ENCODE data around the gene TAS2R38.

The TAS2R38 gene

DNA sequence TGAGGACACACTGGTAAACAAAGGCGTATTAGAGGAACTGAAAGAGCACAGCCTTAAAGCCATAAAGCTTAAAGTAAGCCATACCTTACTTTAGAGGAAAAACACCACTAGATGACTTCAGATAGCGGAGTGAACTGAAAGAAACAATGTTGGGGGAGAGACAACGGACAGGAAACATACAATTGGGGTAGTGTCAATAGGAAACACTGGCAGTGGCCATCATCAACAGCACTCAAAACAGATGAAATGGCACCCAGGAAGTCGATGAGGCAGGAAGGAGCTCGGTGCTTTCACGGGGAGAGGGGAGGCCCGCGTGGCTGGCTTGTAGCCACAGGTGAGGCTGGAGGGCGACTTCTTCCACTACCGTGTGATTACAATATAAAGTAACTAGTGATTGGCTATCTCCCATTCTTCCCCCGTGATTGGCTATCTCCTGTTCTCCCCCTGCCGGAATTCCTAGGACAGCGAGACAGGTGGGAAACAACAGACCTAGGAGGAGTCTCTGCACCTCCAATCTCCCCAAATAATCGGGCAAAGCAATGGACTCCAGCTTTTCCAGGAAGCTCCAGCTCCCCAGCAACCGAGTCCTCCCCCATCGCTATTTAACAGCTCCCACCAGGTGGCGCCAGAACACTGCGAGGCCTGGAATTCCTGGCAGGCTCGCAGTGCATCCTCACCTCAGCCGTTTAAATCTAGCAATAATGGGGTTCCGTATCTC is 2.4 kb upstream of the TAS2R38 start:
- peak; percentile 16 to 57 (median 36) for DNase-seq

DNA sequence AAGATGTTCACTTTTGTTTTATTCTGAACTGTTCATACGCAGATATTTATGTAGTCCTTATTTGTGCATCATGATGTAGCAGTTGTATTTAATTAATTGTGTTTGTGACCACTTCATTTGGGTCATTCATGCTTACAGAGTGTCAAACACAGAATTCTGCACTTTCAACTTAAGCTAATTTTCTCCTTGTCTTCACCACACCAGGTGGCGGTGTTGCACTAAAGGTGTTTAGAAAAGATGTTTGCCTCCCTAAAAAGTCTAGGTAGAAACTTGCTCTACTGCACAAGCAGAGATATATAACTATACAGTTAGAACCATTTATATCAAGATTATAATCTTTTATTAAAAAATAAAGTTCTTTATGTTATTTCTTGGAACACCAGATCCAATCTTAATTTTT is 1.3 kb upstream of the TAS2R38 start:
- DNase-seq = no peak

DNA sequence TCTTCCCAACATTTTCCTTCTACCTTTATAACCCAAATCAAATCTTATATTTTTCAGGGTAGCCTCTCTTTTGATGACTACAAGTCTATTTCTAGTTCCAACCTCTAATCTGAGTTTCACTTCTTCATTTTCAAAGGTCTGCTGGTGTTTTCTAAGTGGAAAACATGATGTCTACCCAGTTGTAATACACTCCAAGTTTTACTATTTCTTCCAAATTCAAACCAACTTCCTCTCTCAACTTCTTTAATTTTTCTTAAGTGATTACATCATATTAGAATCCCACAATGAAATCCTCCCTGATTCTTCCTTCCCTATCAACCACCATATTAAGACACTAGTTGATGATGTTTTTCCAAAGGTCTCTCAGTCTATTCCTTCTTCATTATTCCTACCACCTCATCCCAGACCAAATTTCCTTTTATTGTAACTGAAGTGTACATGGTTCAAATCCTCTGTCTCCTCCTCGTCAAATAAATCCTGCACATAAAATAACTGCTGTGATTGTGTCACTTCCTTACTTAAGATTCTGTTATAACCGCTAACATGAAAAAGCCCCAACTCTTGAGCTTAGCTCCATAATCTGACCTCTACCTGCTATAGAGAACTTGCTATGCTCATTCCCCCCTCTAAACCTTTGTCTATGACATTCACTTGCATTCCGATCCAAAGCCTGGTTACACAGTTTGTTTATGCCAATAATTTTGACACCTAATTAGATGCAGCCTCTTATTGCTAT is 12.7 kb downstream of the TAS2R38 start:
- DNase-seq = no peak

DNA sequence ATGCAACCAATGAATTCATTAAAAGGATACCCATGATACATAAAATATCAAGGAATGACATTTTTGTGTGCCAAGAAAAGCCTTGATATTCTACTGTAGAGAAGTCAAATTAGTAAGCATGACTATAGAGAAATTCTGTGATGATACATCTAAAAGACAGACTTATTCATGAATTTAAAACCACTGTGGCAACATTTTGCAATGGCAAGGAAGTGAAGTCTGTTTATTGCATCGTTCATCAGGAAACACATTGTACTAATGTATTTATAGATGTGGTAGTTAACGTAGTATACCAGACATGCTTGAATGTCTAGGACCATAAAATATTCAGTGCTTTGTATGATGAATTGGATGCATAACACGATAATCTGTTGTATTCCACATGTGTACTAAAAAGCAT is 17.5 kb downstream of the TAS2R38 start:
- DNase-seq = no peak

DNA sequence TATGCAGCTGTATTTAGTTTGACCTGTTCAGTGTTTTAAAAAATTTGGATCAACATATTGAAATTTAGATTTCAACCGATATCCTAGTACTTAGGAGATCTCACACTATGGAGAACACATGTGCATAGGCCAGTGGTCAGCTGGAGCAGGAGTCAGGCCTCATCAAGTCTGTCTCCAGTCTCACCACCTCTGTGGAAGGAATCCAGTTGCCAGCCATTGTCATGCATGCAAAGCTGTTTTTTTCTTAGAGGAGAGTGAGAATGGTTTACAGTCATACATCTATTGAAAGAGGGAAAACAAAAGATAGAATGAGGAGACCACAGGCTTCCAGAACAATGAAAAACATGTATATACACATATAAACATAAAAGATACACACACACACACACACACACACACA is 19.2 kb downstream of the TAS2R38 start:
- DNase-seq = no peak

DNA sequence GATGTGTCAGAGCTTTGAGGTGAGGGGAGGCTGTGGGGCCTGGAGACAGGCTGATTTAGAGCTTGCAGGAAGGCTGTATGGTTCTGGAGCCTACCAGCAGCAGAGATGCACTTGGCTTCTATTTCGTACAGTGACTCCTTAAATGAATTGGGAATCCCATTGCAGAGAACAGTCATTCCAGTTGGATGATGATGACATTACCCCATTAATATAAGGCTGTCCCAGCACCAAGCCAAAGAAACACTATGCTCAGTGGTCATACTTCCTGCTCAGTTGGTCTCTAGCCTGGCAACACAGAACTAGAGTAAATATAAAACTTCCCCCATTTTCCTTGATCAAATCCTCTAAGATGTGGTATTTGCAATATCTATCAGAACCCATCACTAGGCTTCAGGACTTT is 21.1 kb downstream of the TAS2R38 start:
- DNase-seq = no peak

DNA sequence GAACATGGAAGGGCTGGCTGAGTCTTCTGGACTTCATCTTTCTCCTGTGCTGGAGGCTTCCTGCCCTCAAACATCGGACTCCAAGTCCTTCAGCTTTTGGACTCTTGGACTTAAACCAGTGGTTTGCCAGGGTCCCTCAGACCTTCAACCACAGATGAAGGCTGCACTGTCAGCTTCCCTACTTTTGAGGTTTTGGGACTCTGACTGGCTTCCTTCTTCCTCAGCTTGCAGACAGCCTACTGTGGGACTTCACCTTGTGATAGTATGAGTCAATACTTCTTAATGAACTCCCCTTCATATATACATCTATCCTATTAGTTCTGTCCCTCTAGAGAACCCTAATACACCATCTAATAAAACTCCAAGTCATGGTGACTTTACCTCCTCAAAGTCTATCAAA is 22.8 kb downstream of the TAS2R38 start:
- DNase-seq = no peak

DNA sequence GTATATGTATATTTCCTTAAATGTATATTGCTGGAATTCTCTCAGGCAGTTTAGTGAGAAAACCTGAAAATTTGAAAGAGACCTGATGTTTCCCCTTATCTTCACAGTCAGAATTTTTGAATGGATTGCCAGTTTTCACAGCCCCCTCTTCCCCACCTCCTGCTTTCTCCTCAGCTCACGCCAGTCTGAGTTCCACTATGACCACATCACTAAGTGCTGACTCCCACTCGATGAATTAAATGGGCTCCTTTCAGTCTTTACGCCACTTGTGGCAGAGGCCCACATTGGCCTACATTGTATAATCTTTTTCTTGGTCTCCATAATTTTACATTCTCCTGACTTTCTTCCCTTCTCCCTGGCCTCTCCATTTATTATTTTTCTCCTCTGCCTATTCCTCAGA is 23.7 kb downstream of the TAS2R38 start:
- no peak for DNase-seq

DNA sequence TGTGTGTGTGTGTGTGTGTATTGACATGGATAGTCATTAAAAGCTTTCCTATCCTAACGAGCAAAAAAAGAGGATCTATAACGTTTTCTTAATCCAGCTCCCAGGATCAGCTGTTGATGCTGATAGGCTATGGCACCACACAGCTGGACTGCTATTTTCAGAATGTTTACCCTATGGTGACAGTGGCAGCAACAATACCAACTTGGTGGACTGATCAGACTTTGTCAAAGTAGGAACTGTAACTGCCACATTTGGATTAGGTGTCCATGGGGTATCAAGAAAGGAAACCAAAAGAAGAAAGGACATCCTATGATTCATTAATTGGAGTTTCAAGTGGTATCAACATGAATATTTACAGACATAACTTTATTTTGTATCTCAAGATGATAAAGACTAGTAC is 24.1 kb downstream of the TAS2R38 start:
- DNase-seq = no peak

DNA sequence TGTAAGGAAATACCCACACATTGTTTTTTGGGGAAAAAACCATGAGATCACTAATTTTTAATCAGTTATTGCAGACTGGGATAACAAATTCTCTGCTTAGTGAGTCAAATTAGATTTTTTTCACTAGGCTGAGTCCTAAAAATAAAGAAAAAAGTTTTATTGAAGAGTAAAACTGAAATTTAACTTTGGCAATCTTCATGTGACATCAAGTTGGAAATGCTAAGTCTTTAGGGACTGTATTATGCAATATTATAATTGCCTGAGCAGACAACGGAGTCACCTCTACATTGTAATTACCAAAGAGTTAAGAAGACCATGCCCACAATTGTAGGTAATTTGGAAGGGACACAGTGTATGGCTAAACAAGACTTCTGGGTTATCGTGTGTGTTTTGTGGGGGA is 24.6 kb downstream of the TAS2R38 start:
- no peak for DNase-seq

DNA sequence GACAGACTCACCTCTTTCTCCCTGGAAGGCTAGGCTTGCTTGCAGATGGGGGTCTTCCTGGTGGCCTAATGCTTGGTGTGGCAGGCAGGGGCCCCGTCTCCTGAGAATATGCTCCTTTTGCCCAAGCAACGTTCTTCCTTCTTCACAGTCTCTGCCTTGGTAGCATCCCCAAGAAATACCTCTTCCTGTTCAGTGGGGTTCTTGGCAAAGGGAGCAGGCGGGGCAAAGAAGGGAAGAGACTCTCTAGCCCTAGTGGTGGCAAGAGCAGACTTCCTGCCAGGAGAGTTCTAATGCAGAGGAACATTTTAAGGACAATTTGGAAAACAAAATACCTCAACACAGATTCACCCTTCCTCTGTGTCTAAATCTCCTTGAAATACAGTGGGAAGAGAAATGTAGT is 26.8 kb downstream of the TAS2R38 start, which contains the start of gene CLEC5A:
Gene CLEC5A, minus strand, starts transcription at position 179 of the 400 bp plus-strand sequence. CDS start 682 bp downstream, outside the sequence.
- no peak for DNase-seq

DNA sequence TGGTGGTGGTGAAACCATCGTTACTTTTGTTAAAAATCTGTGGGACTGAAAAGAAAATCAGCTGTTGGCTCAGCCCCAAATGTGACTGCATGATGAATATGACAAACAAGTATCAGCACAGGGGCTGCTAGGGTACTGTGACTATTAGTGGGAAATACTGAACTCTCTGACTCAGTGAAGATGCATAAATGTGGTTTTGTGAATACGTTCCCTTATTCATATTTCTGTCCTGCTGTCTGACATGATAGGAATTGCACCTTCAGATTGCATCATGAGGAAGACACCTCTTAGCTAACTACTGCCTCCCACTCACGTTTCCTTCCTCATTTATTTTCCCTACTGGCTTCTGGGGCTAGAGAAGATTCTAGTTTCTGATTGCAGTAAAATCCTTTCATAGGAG is 28.2 kb downstream of the TAS2R38 start:
- no peak for DNase-seq

DNA sequence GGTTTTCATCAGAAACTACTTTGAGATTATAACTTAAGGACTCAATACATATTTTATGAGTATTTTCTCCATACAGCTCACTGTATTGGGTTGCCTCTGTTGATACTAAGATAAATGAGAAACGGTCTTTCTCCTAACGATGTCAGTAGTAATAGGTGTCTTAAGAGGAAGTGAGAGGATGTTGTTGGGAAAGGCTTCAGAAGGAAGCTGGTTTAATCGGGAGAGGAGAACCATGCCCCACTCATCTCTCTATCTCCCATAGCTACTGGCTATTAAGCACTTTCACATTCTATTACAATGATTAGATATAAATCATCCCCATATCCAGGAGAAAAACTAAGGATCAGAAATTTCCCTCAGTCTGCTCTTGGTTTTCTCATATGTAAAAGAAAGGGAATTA is 28.8 kb downstream of the TAS2R38 start:
- no peak for DNase-seq

DNA sequence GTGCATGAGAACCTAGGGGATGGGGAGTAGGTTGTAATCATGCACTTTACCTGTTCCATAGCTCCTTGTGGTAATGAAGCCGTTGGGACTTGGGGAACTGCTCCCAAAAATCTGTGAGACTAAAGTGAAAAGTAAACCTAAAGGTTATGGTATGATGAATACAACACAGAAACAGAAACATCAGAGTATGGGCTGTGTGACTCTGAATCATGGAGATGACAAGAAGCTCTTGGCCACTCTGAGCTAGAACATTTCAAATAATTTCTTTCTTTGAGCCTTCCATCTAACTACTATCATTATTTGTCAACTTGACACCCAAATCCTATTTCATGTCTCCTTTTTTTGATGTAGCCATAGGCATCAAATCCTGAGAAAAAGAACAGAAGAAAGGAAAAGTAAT is 29.7 kb downstream of the TAS2R38 start:
- DNase-seq = no peak

DNA sequence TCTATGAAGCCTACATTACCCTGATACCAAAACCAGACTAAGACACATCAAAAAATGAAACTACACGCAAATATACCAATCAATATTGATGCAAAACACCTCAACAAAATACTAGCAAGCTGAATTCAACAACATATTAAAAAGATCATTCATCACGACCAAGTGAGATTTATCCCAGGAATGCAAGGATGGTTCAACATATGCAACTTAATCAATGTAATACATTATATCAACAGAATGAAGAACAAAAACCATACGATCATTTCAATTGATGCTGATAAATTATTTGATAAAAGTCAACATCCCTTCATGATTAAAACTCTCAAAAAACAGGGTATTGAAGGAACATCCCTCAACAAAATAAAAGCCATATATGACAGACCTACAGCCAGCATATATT is 32.5 kb downstream of the TAS2R38 start:
- DNase-seq = no peak

DNA sequence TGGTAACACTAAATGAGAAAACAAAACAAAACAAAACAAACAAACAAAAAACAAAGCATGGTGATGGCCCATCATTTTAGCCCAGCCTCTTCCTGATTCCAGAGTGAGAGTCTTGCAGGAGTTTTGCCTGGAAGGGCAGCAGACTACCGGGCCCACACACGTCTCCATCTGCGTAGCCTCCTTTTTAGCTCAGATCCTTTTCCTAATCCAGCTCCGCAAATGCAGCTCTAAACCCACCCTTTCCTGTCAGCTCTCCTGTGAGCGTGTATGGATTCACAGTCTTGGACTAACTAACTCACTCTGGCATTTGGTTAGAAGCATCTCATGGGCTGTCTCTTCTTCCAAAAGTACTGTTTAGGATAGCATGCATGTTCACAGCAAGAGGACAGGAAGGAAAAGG is 43.4 kb downstream of the TAS2R38 start:
- no peak for DNase-seq

DNA sequence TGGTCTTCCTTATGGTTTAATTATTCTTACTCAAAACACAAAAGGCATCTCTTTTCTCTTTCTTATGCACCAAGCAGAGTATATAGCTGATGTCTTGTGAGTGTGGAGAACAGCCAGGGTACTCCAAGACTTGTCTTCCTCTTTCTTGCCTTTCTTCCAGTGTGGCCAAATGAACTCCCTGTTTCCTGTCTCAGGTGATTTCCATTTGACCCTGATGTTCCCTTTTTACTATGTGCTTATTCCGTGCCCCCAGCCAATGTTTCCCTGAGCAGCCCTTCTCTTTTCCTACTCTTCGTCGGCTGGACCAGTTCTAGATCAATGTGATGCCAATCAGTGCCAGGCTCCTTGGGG is 44.8 kb downstream of the TAS2R38 start:
- no peak for DNase-seq

DNA sequence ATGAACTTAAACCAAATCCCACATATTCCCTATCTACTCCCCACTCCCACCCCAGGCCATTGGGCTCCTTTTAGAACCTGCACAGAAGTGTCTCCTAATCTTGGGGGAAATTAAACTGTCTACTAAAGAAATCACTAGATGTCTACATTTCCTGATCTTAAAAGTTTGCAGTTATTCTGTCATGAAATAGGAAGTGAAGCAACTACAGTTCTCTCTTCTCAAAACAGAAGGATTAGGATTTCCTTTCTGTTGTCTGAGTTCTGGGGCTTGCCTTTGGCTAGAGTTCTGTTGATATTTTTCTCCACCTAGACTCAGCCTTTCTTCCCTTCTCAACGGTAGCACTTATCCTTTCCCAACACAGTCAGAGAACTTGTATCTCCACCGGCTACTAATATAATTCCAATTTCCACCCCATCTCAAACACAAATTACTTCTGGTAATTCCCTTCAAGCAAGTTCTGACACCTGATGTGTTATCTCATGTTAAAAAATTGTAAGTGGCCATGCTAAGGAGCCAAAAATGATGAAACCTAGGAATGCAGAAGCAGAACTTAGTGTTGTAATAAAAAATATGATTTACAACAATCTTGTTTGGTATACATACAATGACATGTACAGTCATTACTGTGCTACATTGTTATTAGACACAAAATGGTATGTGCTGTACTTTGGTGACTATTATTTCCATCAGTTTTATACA is 45.3 kb downstream of the TAS2R38 start:
- no peak for DNase-seq
